SK-N-SH treated with all-trans-retinoic acid at 6 μM for 48 hours (cell line): ENCODE data around the gene NKX1-1.
A peak's percentile ranks its signal among the peaks of the same experiment; 100 is the strongest.

ENCODE experiments used
- ATAC-seq: fragments of 200-7000 bp; cut with Tn5 transposase; 3 replicates; pipeline ENCODE4 v1.9.1; 2020; ENCODE audit warnings: mild to moderate bottlenecking, moderate library complexity
- ARNTL ChIP-seq: fragments of 450-650 bp; formaldehyde crosslinking; IDR thresholded peaks from 2 replicates; pipeline ENCODE4 v1.5.0; 2020; ENCODE audit warnings: low read depth, mild to moderate bottlenecking, moderate library complexity, borderline replicate concordance
- BACH2 ChIP-seq: fragments of 250-450 bp; sonication (Bioruptor Pico); IDR thresholded peaks from 2 replicates; pipeline ENCODE4 v1.9.0; 2021; ENCODE audit warnings: mild to moderate bottlenecking, borderline replicate concordance
- CREB5 ChIP-seq: fragments of 250-450 bp; sonication (Bioruptor Pico); IDR thresholded peaks from 2 replicates; pipeline ENCODE4 v1.5.1; 2020; ENCODE audit warnings: low read depth, mild to moderate bottlenecking, moderate library complexity
- CSDC2 ChIP-seq: fragments of 250-450 bp; sonication (Bioruptor Pico); IDR thresholded peaks from 2 replicates; pipeline ENCODE4 v1.5.0; 2020; ENCODE audit warnings: mild to moderate bottlenecking, moderate library complexity
- CSRNP3 ChIP-seq: fragments of 250-450 bp; sonication (Bioruptor Pico); IDR thresholded peaks from 2 replicates; pipeline ENCODE4 v1.5.1; 2021; ENCODE audit warnings: mild to moderate bottlenecking, moderate library complexity
- ESRRG ChIP-seq: fragments of 250-450 bp; sonication (Bioruptor Pico); IDR thresholded peaks from 2 replicates; pipeline ENCODE4 v1.6.1; 2021; ENCODE audit warnings: mild to moderate bottlenecking
- GLIS3 ChIP-seq: fragments of 250-450 bp; sonication (Bioruptor Pico); IDR thresholded peaks from 2 replicates; pipeline ENCODE4 v1.5.0; 2020; ENCODE audit warnings: mild to moderate bottlenecking, moderate library complexity
- ISL1 ChIP-seq: fragments of 250-450 bp; sonication (Bioruptor Pico); IDR thresholded peaks from 2 replicates; pipeline ENCODE4 v2.1.2; 2022; ENCODE audit warnings: mild to moderate bottlenecking, moderate library complexity
- OSR1 ChIP-seq: fragments of 250-450 bp; sonication (Bioruptor Pico); IDR thresholded peaks from 2 replicates; pipeline ENCODE4 v1.8.0; 2022; ENCODE audit warnings: moderate library complexity, mild to moderate bottlenecking, inconsistent platforms
- PATZ1 ChIP-seq: fragments of 250-450 bp; sonication (Bioruptor Pico); IDR thresholded peaks from 2 replicates; pipeline ENCODE4 v1.8.0; 2020; ENCODE audit warnings: mild to moderate bottlenecking, moderate library complexity, borderline replicate concordance
- POU6F1 ChIP-seq: fragments of 250-450 bp; sonication (Bioruptor Pico); IDR thresholded peaks from 2 replicates; pipeline ENCODE4 v1.8.0; 2021; ENCODE audit warnings: low read depth, mild to moderate bottlenecking, moderate library complexity, borderline replicate concordance
- PPARA ChIP-seq: fragments of 250-450 bp; sonication (Bioruptor Pico); IDR thresholded peaks from 2 replicates; pipeline ENCODE4 v1.5.0; 2020; ENCODE audit warnings: mild to moderate bottlenecking, borderline replicate concordance
- RARB ChIP-seq: fragments of 250-450 bp; sonication (Bioruptor Pico); IDR thresholded peaks from 2 replicates; pipeline ENCODE4 v1.8.0; 2021; ENCODE audit warnings: mild to moderate bottlenecking, moderate library complexity
- SNAI2 ChIP-seq: fragments of 250-450 bp; sonication (Bioruptor Pico); IDR thresholded peaks from 2 replicates; pipeline ENCODE4 v1.5.0; 2020; ENCODE audit warnings: mild to moderate bottlenecking, moderate library complexity
- TCF4 ChIP-seq: fragments of 250-450 bp; sonication (Bioruptor Pico); IDR thresholded peaks from 2 replicates; pipeline ENCODE4 v1.8.0; 2021; ENCODE audit warnings: mild to moderate bottlenecking, moderate library complexity, borderline replicate concordance
- TOX ChIP-seq: fragments of 250-450 bp; sonication (Bioruptor Pico); IDR thresholded peaks from 2 replicates; pipeline ENCODE4 v1.8.0; 2021; ENCODE audit warnings: mild to moderate bottlenecking, moderate library complexity, borderline replicate concordance
- ZC3H10 ChIP-seq: fragments of 250-450 bp; sonication (Bioruptor Pico); IDR thresholded peaks from 2 replicates; pipeline ENCODE4 v1.5.1; 2021; ENCODE audit warnings: mild to moderate bottlenecking, moderate library complexity
- ZFP3 ChIP-seq: fragments of 250-450 bp; sonication (Bioruptor Pico); IDR thresholded peaks from 2 replicates; pipeline ENCODE4 v1.5.0; 2020; ENCODE audit warnings: mild to moderate bottlenecking, moderate library complexity
- ZFP30 ChIP-seq: fragments of 450-650 bp; formaldehyde crosslinking; IDR thresholded peaks from 2 replicates; pipeline ENCODE4 v1.5.0; 2022; ENCODE audit warnings: mild to moderate bottlenecking, moderate library complexity
- ZNF565 ChIP-seq: fragments of 450-650 bp; formaldehyde crosslinking; conservative IDR thresholded peaks from 2 replicates; pipeline ENCODE4 v1.5.0; 2020; ENCODE audit warnings: low read depth, mild to moderate bottlenecking, moderate library complexity
- ZNF70 ChIP-seq: fragments of 450-650 bp; formaldehyde crosslinking; IDR thresholded peaks from 2 replicates; pipeline ENCODE4 v1.5.0; 2020; ENCODE audit warnings: mild to moderate bottlenecking, moderate library complexity
- ZNF8 ChIP-seq: fragments of 450-650 bp; formaldehyde crosslinking; IDR thresholded peaks from 2 replicates; pipeline ENCODE4 v1.5.0; 2020; ENCODE audit warnings: mild to moderate bottlenecking, moderate library complexity

NKX1-1 gene

GRCh38 chr4:1413204-1413663 is 7.0 kb upstream of the NKX1-1 start (continued):
- no peak for TF ChIP-seq ZNF70 (CRISPR knock-in tag)
- TF ChIP-seq PATZ1, result no peak

GRCh38 chr4:1412376-1413203 is 6.3 kb upstream of the NKX1-1 start:
- ATAC-seq, result no peak
- TF ChIP-seq GLIS3 (no peak), RARB (no peak)

- ATAC-seq, result no peak
- no peak for TF ChIP-seq TOX (CRISPR knock-in tag)
- TF ChIP-seq ZNF565, result no peak
- TF ChIP-seq ZFP3, result no peak
Measured at GRCh38 chr4:1411436-1412375, 5.5 kb upstream of the NKX1-1 start.

GRCh38 chr4:1410491-1411325 is 4.5 kb upstream of the NKX1-1 start:
- ATAC-seq, result peak; percentile 83
- no peak for TF ChIP-seq CREB5 (CRISPR knock-in tag)
- no peak for TF ChIP-seq CSRNP3
- TF ChIP-seq BACH2 (CRISPR knock-in tag), result peak; percentile 89
- TF ChIP-seq PPARA, result peak; percentile 84
- peak; percentile 88; the same call in 1 of the 2 replicates for TF ChIP-seq OSR1 (CRISPR knock-in tag)
- no peak for TF ChIP-seq TCF4 (CRISPR knock-in tag)
- peak; percentile 81 for TF ChIP-seq ZC3H10
- peak; percentile 43; the same call in 1 of the 2 replicates for TF ChIP-seq ZNF8
- peak; percentile 89; the same call in 1 of the 2 replicates for TF ChIP-seq GLIS3
- TF ChIP-seq ISL1, result peak; percentile 69
- no peak for TF ChIP-seq POU6F1 (CRISPR knock-in tag)
- peak; percentile 93 for TF ChIP-seq PATZ1
- no peak for TF ChIP-seq TOX (CRISPR knock-in tag)
- TF ChIP-seq ESRRG, result no peak
- peak; percentile 66; the same call in 1 of the 2 replicates for TF ChIP-seq ZFP30 (CRISPR knock-in tag)
- TF ChIP-seq SNAI2 (CRISPR knock-in tag), result peak; percentile 99
- TF ChIP-seq CSDC2 (CRISPR knock-in tag), result peak; percentile 98
- peak; percentile 93 for TF ChIP-seq ZFP3
- TF ChIP-seq ARNTL (CRISPR knock-in tag), result no peak
- TF ChIP-seq RARB, result 0 out of 2 replicates have a peak, but pooled peaks have one; percentile 51
- TF ChIP-seq ZNF565, result peak; percentile 89; the same call in 1 of the 2 replicates
